ENCODE results near the gene FBP1. TPM values are rescaled to one million over a fixed set of nuclear protein-coding genes. Genes with fewer than 3 reads are reported as not detected.

FBP1 gene
- total RNA-seq, 5 donors from 2014 or later (not counting 1 experiment from before 2014, with no cell fraction given): 3.5 to 6.6 (median 3.8) TPM

DNA sequence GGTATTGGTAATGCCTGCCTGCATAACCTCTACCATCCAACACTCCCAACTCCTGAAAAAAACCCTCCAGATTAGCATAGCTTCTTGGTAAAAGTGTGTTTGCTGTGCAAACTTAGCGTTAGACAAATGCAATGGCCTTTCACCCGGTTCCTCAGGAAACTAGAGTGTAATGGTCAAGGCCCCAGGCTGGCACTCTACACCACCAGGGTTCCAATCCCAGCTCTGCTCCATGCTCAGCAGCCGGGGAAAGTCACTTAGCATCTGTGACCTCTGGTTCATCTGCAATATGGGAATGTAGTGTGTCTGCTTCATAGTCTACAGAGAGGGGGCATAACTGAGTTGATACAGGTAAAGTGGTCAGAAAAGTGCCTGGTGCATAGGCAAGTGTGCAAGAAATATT lies 9.0 kb downstream of the FBP1 start:
- WGBS (ENCODE audit: insufficient coverage): 100% methylated on average over 1 of the region's 3 CpGs
- ATAC-seq (replicated peaks in 1 of 4) (no peak), DNase-seq (no peak)
- no peak overlapping the region for H3K27ac Mint-ChIP-seq
- no peaks in the 10 kb centered on the region for H3K9me3 Mint-ChIP-seq
- no peak overlapping the region for H3K4me3 ChIP-seq (ENCODE audit: control insufficient read depth in 1 of 2, extremely low read depth in 1 of 2, low read length in 1 of 2)
- H3K4me1 ChIP-seq (ENCODE audit: control insufficient read depth in 1 of 2, extremely low read depth in 1 of 2, insufficient read depth in 2 of 2, low read length in 2 of 2): no peaks in the 10 kb centered on the region
- H3K36me3 Mint-ChIP-seq: no peaks in the 10 kb centered on the region
- no peaks in the 10 kb centered on the region for H3K4me1 Mint-ChIP-seq
- H3K27me3 Mint-ChIP-seq: no peaks in the 10 kb centered on the region
- no peaks in the 10 kb centered on the region for H3K36me3 ChIP-seq (ENCODE audit: control insufficient read depth in 2 of 2, extremely low read depth in 1 of 2, insufficient read depth in 1 of 2, low read length in 1 of 2)
- peaks cover 0 to 6% of the 10 kb centered on the region in 2 experiments for H3K27me3 ChIP-seq (replicated peaks in 1 of 2; ENCODE audit: control insufficient read depth in 2 of 2, extremely low read depth in 1 of 2, insufficient read depth in 2 of 2, low read length in 1 of 2)
- CTCF ChIA-PET: no interaction called here
- H3K4me3 Mint-ChIP-seq: no peak overlapping the region
- POLR2A ChIA-PET: no interaction called here
- no peaks in the 10 kb centered on the region for H3K9me3 ChIP-seq
- H3K27ac ChIP-seq (ENCODE audit: low read length): no peak overlapping the region

DNA sequence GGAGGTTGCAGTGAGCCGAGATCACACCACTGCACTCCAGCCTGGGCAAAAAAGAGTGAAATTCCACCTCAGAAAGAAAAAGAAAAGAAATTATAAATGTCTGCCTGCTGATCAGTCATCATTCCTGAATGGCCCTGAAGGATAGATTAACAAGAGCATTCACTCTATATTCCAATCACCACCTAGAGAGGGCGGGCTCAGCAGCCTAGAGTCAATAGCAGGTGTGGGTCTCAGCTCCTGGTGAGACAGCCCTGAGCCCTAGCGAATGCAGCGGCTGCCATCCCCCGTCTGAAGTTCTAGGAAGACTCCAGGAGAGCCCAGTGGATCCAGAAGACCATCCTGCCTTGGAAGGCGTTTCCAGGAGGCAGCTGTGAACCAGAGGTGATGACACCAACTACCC lies 12.0 kb downstream of the FBP1 start:
- ChIA-PET POLR2A (no interaction called here), CTCF (interaction anchor here in 1 of 2 donors (0.6 kb wide), 1 partner anchor 981 kb away, joined by 5 read pairs; no protein-coding TSS in a partner anchor)
- Histone ChIP-seq H3K4me3 (ENCODE audit: control insufficient read depth in 1 of 2, extremely low read depth in 1 of 2, low read length in 1 of 2) (no peak overlapping the region), H3K27ac (ENCODE audit: low read length) (no peak overlapping the region), H3K36me3 (ENCODE audit: control insufficient read depth in 2 of 2, extremely low read depth in 1 of 2, insufficient read depth in 1 of 2, low read length in 1 of 2) (no peaks in the 10 kb centered on the region), H3K27me3 (replicated peaks in 1 of 2; ENCODE audit: control insufficient read depth in 2 of 2, extremely low read depth in 1 of 2, insufficient read depth in 2 of 2, low read length in 1 of 2) (peaks cover 0 to 11% of the 10 kb centered on the region in 2 experiments), H3K4me1 (ENCODE audit: control insufficient read depth in 1 of 2, extremely low read depth in 1 of 2, insufficient read depth in 2 of 2, low read length in 2 of 2) (peaks cover 0 to 4% of the 10 kb centered on the region in 2 experiments), H3K9me3 (no peaks in the 10 kb centered on the region)
- no peaks in the 10 kb centered on the region for H3K9me3 Mint-ChIP-seq
- ATAC-seq (replicated peaks in 1 of 4): no peak
- peaks cover 2 to 3% (median 3%) of the 10 kb centered on the region in 3 donors for H3K4me1 Mint-ChIP-seq
- DNase-seq: no peak
- no peaks in the 10 kb centered on the region for H3K27me3 Mint-ChIP-seq
- no peak overlapping the region for H3K27ac Mint-ChIP-seq
- no peaks in the 10 kb centered on the region for H3K36me3 Mint-ChIP-seq
- no peak overlapping the region for H3K4me3 Mint-ChIP-seq
- 92% methylated on average over 4 of the region's 6 CpGs for WGBS (ENCODE audit: insufficient coverage)

DNA sequence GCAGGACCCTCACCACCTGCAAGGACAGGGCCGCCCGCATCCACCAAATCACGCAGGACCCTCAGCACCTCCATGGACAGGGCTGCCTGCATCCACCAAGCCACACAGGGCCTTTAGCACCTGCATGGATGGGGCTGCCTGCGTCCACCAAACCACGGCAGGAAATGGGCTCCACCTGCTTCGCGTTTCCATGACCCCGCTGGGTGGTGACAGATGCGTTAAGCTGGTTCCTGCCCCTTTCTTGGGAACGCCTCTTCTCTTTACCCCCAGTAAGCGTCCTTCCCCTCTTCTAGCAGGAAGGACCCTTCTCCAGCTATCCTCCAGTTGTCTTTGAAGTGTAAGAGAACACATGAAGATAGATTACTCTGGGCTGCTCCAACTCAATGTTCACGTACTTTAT lies 13.5 kb downstream of the FBP1 start:
- Mint-ChIP-seq H3K4me3 (no peak overlapping the region), H3K9me3 (no peaks in the 10 kb centered on the region), H3K27me3 (no peaks in the 10 kb centered on the region), H3K36me3 (no peaks in the 10 kb centered on the region), H3K27ac (no peak overlapping the region), H3K4me1 (peaks cover 8 to 10% (median 8%) of the 10 kb centered on the region in 3 donors)
- ChIA-PET CTCF (no interaction called here), POLR2A (no interaction called here)
- H3K27ac ChIP-seq (ENCODE audit: low read length): no peak overlapping the region
- H3K9me3 ChIP-seq: no peaks in the 10 kb centered on the region
- H3K36me3 ChIP-seq (ENCODE audit: control insufficient read depth in 2 of 2, extremely low read depth in 1 of 2, insufficient read depth in 1 of 2, low read length in 1 of 2): no peaks in the 10 kb centered on the region
- no peak for DNase-seq
- peaks cover 0 to 16% of the 10 kb centered on the region in 2 experiments for H3K27me3 ChIP-seq (replicated peaks in 1 of 2; ENCODE audit: control insufficient read depth in 2 of 2, extremely low read depth in 1 of 2, insufficient read depth in 2 of 2, low read length in 1 of 2)
- no peak overlapping the region for H3K4me3 ChIP-seq (ENCODE audit: control insufficient read depth in 1 of 2, extremely low read depth in 1 of 2, low read length in 1 of 2)
- H3K4me1 ChIP-seq (ENCODE audit: control insufficient read depth in 1 of 2, extremely low read depth in 1 of 2, insufficient read depth in 2 of 2, low read length in 2 of 2): peaks cover 0 to 9% of the 10 kb centered on the region in 2 experiments
- ATAC-seq (replicated peaks in 1 of 4): no peak
- 43% methylated on average over 10 of the region's 12 CpGs for WGBS (ENCODE audit: insufficient coverage)

DNA sequence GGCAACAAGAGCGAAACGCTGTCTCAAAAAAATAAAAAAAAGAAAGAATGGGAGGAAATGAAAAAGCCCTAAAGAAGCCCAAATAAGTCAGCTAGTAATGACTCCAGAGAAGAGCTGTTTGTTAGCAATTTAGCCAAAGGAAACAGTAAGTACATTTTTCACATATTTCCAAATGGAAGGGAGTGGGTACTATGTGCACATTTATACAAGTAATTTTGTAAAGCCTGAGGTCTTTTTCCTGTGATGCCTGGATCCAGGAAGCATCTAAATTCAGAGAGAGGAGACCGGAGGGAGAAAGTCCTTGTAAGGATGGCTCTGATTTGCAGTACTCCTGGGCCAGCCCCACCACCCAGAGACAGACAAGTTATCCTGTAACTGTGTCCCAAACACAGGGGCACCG lies 14.7 kb downstream of the FBP1 start:
- Mint-ChIP-seq H3K36me3 (peaks cover 3% of the 10 kb centered on the region), H3K27ac (no peak overlapping the region), H3K9me3 (no peaks in the 10 kb centered on the region), H3K4me3 (no peak overlapping the region), H3K27me3 (peaks cover 3 to 8% of the 10 kb centered on the region in 2 donors), H3K4me1 (peaks cover 8 to 10% (median 8%) of the 10 kb centered on the region in 3 donors)
- Histone ChIP-seq H3K4me1 (ENCODE audit: control insufficient read depth in 1 of 2, extremely low read depth in 1 of 2, insufficient read depth in 2 of 2, low read length in 2 of 2) (peaks cover 0 to 9% of the 10 kb centered on the region in 2 experiments), H3K36me3 (ENCODE audit: control insufficient read depth in 2 of 2, extremely low read depth in 1 of 2, insufficient read depth in 1 of 2, low read length in 1 of 2) (no peaks in the 10 kb centered on the region), H3K4me3 (ENCODE audit: control insufficient read depth in 1 of 2, extremely low read depth in 1 of 2, low read length in 1 of 2) (no peak overlapping the region), H3K27me3 (replicated peaks in 1 of 2; ENCODE audit: control insufficient read depth in 2 of 2, extremely low read depth in 1 of 2, insufficient read depth in 2 of 2, low read length in 1 of 2) (peaks cover 0 to 16% of the 10 kb centered on the region in 2 experiments), H3K27ac (ENCODE audit: low read length) (no peak overlapping the region), H3K9me3 (no peaks in the 10 kb centered on the region)
- POLR2A ChIA-PET: no interaction called here
- CTCF ChIA-PET: interaction anchor here in 1 of 2 donors (0.7 kb wide), 1 partner anchor 56 kb away, joined by 3 read pairs; no protein-coding TSS in a partner anchor
- DNase-seq: no peak
- no peak for ATAC-seq (replicated peaks in 1 of 4)
- 100% methylated on average over 1 of the region's 4 CpGs for WGBS (ENCODE audit: insufficient coverage)

DNA sequence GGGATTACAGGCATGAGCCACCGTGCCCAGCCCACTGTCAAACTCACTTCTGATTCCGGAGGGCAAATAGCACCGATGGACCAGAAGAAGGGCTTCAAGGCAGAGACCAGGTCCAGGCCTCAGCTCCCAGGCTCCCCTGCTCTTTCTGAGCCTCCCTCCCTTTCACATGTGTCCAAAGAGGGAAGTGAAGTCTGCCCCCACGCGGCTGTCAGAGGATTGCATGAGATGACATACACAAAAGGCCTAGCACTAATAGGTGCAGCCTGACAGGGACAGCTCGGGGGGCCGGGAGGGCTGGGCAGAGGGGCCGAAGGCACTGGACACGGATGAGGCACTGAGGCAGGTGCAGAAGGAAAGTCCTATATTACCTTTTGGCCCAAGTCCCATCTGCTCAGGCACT lies 16.1 kb downstream of the FBP1 start:
- ATAC-seq (replicated peaks in 1 of 4): no peak
- peaks cover 8 to 10% (median 8%) of the 10 kb centered on the region in 3 donors for H3K4me1 Mint-ChIP-seq
- POLR2A ChIA-PET: no interaction called here
- peaks cover 3% of the 10 kb centered on the region for H3K36me3 Mint-ChIP-seq
- CTCF ChIA-PET: no interaction called here
- no peak overlapping the region for H3K27ac Mint-ChIP-seq
- no peak overlapping the region for H3K4me3 Mint-ChIP-seq
- Histone ChIP-seq H3K9me3 (no peaks in the 10 kb centered on the region), H3K27ac (ENCODE audit: low read length) (no peak overlapping the region), H3K36me3 (ENCODE audit: control insufficient read depth in 2 of 2, extremely low read depth in 1 of 2, insufficient read depth in 1 of 2, low read length in 1 of 2) (no peaks in the 10 kb centered on the region), H3K27me3 (replicated peaks in 1 of 2; ENCODE audit: control insufficient read depth in 2 of 2, extremely low read depth in 1 of 2, insufficient read depth in 2 of 2, low read length in 1 of 2) (peaks cover 0 to 17% of the 10 kb centered on the region in 2 experiments), H3K4me3 (ENCODE audit: control insufficient read depth in 1 of 2, extremely low read depth in 1 of 2, low read length in 1 of 2) (no peak overlapping the region), H3K4me1 (ENCODE audit: control insufficient read depth in 1 of 2, extremely low read depth in 1 of 2, insufficient read depth in 2 of 2, low read length in 2 of 2) (peaks cover 0 to 9% of the 10 kb centered on the region in 2 experiments)
- 76% methylated on average over 6 of the region's 9 CpGs for WGBS (ENCODE audit: insufficient coverage)
- peak in 2 of 35 experiments; percentile 18 to 21 for DNase-seq
- H3K9me3 Mint-ChIP-seq: no peaks in the 10 kb centered on the region
- H3K27me3 Mint-ChIP-seq: peaks cover 3 to 8% of the 10 kb centered on the region in 2 donors

DNA sequence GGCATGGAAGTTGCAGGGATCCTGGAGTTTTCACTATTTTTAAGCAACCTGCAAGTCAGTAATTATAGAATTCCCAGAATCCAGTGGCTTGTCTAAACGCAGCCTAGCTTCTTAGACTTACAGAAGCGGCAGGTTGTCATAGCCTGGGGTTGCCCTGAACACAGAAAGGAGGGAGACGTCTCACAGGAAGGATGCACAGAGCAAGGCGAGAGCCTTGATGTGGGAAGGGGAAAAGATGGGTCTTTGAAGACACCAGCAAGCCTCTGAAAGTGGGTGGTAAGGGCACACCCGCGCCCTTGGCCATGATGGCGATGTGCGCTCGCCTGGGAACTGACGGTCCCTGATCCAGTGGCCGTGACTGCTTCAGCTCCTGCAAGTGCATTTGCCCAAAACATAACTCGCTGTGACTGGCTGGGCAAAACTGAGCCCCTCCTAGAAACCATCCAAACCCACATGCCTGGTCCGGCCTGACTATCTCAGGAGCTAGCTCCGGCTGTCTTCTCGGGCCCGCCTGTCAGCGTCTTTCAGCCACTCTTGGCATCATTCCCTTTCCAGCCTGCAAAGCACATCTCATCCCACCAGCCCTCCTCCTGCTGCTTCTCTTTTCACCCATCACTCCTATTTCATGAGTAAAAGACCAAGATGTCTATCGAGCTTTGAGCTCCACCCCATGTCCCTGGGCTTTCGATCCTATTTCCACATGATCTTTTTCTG lies 17.1 kb downstream of the FBP1 start:
- Mint-ChIP-seq H3K27ac (no peak overlapping the region), H3K4me3 (no peak overlapping the region), H3K27me3 (peaks cover 3 to 14% of the 10 kb centered on the region in 2 donors), H3K4me1 (peaks cover 8 to 10% (median 8%) of the 10 kb centered on the region in 3 donors), H3K36me3 (peaks cover 3% of the 10 kb centered on the region), H3K9me3 (no peaks in the 10 kb centered on the region)
- ChIA-PET POLR2A (no interaction called here), CTCF (no interaction called here)
- Histone ChIP-seq H3K36me3 (ENCODE audit: control insufficient read depth in 2 of 2, extremely low read depth in 1 of 2, insufficient read depth in 1 of 2, low read length in 1 of 2) (no peaks in the 10 kb centered on the region), H3K4me3 (ENCODE audit: control insufficient read depth in 1 of 2, extremely low read depth in 1 of 2, low read length in 1 of 2) (no peak overlapping the region), H3K4me1 (ENCODE audit: control insufficient read depth in 1 of 2, extremely low read depth in 1 of 2, insufficient read depth in 2 of 2, low read length in 2 of 2) (peaks cover 0 to 9% of the 10 kb centered on the region in 2 experiments), H3K27ac (ENCODE audit: low read length) (no peak overlapping the region), H3K27me3 (replicated peaks in 1 of 2; ENCODE audit: control insufficient read depth in 2 of 2, extremely low read depth in 1 of 2, insufficient read depth in 2 of 2, low read length in 1 of 2) (peaks cover 0 to 17% of the 10 kb centered on the region in 2 experiments), H3K9me3 (no peaks in the 10 kb centered on the region)
- WGBS (ENCODE audit: insufficient coverage): 48% methylated on average over 17 of the region's 19 CpGs
- peak in 1 of 4 experiments; percentile 42 for ATAC-seq (replicated peaks in 1 of 4)
- DNase-seq: no peak

All from T-cell (primary cell).